Neuronal stem cell (in vitro differentiated cells): ENCODE data around the gene APOB.

Experiments
- DNase-seq: peaks from one replicate; pipeline ENCODE4 v3.0.0-alpha.2; 2013; ENCODE audit warnings: low spot score
- H2AFZ ChIP-seq: one replicate; pipeline ENCODE4 v1.6.1; 2013; ENCODE audit warnings: mild to moderate bottlenecking, low read length, inconsistent platforms
- H2AK5ac ChIP-seq: 2 replicates; pipeline ENCODE4 v1.6.1; 2013; ENCODE audit warnings: low read depth, mild to moderate bottlenecking, inconsistent platforms, low read length, moderate library complexity, mixed read lengths
- H2BK120ac ChIP-seq: 2 replicates; pipeline ENCODE4 v1.6.1; 2013; ENCODE audit warnings: low read depth, mild to moderate bottlenecking, inconsistent platforms, low read length, moderate library complexity, mixed read lengths
- H2BK12ac ChIP-seq: one replicate; pipeline ENCODE4 v1.6.1; 2013; ENCODE audit warnings: low read length, inconsistent platforms
- H2BK15ac ChIP-seq: 2 replicates; pipeline ENCODE4 v1.6.1; 2013; ENCODE audit warnings: mild to moderate bottlenecking, low read length, inconsistent platforms, mixed read lengths
- H2BK5ac ChIP-seq: one replicate; pipeline ENCODE4 v1.6.1; 2013; ENCODE audit warnings: inconsistent platforms, mild to moderate bottlenecking, low read length, moderate library complexity
- H3K14ac ChIP-seq: one replicate; pipeline ENCODE4 v1.6.1; 2013; ENCODE audit warnings: low read length, inconsistent platforms
- H3K18ac ChIP-seq: 2 replicates; pipeline ENCODE4 v1.6.1; 2013; ENCODE audit warnings: low read length, inconsistent platforms
- H3K23ac ChIP-seq: 2 replicates; pipeline ENCODE4 v1.6.1; 2013; ENCODE audit warnings: low read depth, mild to moderate bottlenecking, mixed read lengths, low read length, inconsistent platforms; ENCODE audit not compliant: poor library complexity
- H3K27ac ChIP-seq: replicated peaks from 3 replicates; pipeline ENCODE4 v1.5.1; 2013; ENCODE audit warnings: low read length, inconsistent platforms
- H3K27me3 ChIP-seq, 3 experiments: 2 replicates each; pipeline ENCODE4 v1.6.1; 2013; ENCODE audit warnings: low read length in 3 of 3, mild to moderate bottlenecking in 2 of 3, inconsistent platforms in 1 of 3, low read depth in 1 of 3, mixed read lengths in 1 of 3, moderate library complexity in 1 of 3; ENCODE audit not compliant: control insufficient read depth in 3 of 3, insufficient read depth in 3 of 3
- H3K36me3 ChIP-seq, 2 donors: replicated peaks in 1 of 2; 2 replicates each; pipeline ENCODE4 v1.6.1; 2013; ENCODE audit warnings: low read length in 2 of 2; ENCODE audit not compliant: control insufficient read depth in 2 of 2, insufficient read depth in 2 of 2
- H3K4ac ChIP-seq: 2 replicates; pipeline ENCODE4 v1.6.1; 2013; ENCODE audit warnings: inconsistent platforms, mild to moderate bottlenecking, low read length, moderate library complexity
- H3K4me1 ChIP-seq, 2 donors: 1 replicate in 1 of 2; 2 replicates in 1 of 2; pipeline ENCODE4 v1.6.1; 2013; ENCODE audit warnings: low read length in 2 of 2, low read depth in 1 of 2; ENCODE audit not compliant: control insufficient read depth in 2 of 2, insufficient read depth in 1 of 2
- H3K4me2 ChIP-seq: one replicate; pipeline ENCODE4 v1.6.1; 2013; ENCODE audit warnings: mild to moderate bottlenecking, low read length, inconsistent platforms; ENCODE audit not compliant: insufficient read depth, poor library complexity, severe bottlenecking
- H3K4me3 ChIP-seq, 2 donors: 2 replicates each; pipeline ENCODE4 v1.5.1; 2013; ENCODE audit warnings: low read length in 2 of 2, mild to moderate bottlenecking in 2 of 2, inconsistent platforms in 1 of 2, moderate library complexity in 1 of 2
- H3K79me1 ChIP-seq: one replicate; pipeline ENCODE4 v1.6.1; 2013; ENCODE audit warnings: low read depth, mild to moderate bottlenecking, inconsistent platforms, low read length, moderate library complexity
- H3K9ac ChIP-seq: one replicate; pipeline ENCODE4 v1.6.1; 2013; ENCODE audit warnings: mild to moderate bottlenecking, low read depth, low read length, inconsistent platforms; ENCODE audit not compliant: poor library complexity
- H3K9me3 ChIP-seq, 2 donors: replicated peaks in 1 of 2; 2 replicates each; pipeline versions ENCODE3 to v1.6.1; 2013; ENCODE audit warnings: low read length in 2 of 2, mild to moderate bottlenecking in 2 of 2, inconsistent platforms in 1 of 2, low read depth in 1 of 2, mixed read lengths in 1 of 2, moderate library complexity in 1 of 2; ENCODE audit not compliant: control insufficient read depth in 2 of 2, insufficient read depth in 1 of 2
- H4K8ac ChIP-seq: one replicate; pipeline ENCODE4 v1.6.1; 2013; ENCODE audit warnings: low read depth, mild to moderate bottlenecking, inconsistent platforms, low read length, moderate library complexity
- H4K91ac ChIP-seq: one replicate; pipeline ENCODE4 v1.6.1; 2013; ENCODE audit warnings: low read length, low read depth, mild to moderate bottlenecking, inconsistent platforms; ENCODE audit not compliant: poor library complexity
- WGBS, 2 donors: extraction: QIAGEN DNeasy Blood & Tissue Kit; methylation state at CpG; one replicate each; pipeline ENCODE4 v1.1.7; 2013; ENCODE audit warnings: missing lambda C conversion rate in 2 of 2, mixed read lengths in 1 of 2; ENCODE audit not compliant: insufficient read length in 2 of 2, insufficient replicate concordance in 1 of 2; ENCODE audit errors: extremely low coverage in 2 of 2; 5-methylcytosine and 5-hydroxymethylcytosine counted together

The APOB gene

GRCh38 chr2:21078296-21078695 lies 34.4 kb upstream of the APOB start:
- no peak overlapping the region for H3K23ac ChIP-seq
- H3K79me1 ChIP-seq, result no peaks in the 10 kb centered on the region
- H4K8ac ChIP-seq, result no peak overlapping the region
- H2BK12ac ChIP-seq, result no peak overlapping the region
- no peak overlapping the region for H2AK5ac ChIP-seq
- no peaks in the 10 kb centered on the region for H3K36me3 ChIP-seq
- no peak overlapping the region for H2AFZ ChIP-seq
- H3K4ac ChIP-seq, result no peak overlapping the region
- WGBS, 2 donors, result no CpG with 5 or more reads among the region's 1 CpG
- no peak overlapping the region for H3K4me3 ChIP-seq
- no peak overlapping the region for H4K91ac ChIP-seq
- no peak overlapping the region for H2BK5ac ChIP-seq
- H3K27me3 ChIP-seq, result no peaks in the 10 kb centered on the region
- no peak overlapping the region for H3K4me2 ChIP-seq
- no peak overlapping the region for H3K14ac ChIP-seq
- no peak overlapping the region for H2BK15ac ChIP-seq
- peaks cover 0 to 3% of the 10 kb centered on the region in 2 donors for H3K9me3 ChIP-seq
- no peak overlapping the region for H3K9ac ChIP-seq
- H3K18ac ChIP-seq, result no peak overlapping the region
- no peak for DNase-seq
- H3K27ac ChIP-seq, result no peak overlapping the region
- H2BK120ac ChIP-seq, result no peak overlapping the region
- no peaks in the 10 kb centered on the region for H3K4me1 ChIP-seq

DNA sequence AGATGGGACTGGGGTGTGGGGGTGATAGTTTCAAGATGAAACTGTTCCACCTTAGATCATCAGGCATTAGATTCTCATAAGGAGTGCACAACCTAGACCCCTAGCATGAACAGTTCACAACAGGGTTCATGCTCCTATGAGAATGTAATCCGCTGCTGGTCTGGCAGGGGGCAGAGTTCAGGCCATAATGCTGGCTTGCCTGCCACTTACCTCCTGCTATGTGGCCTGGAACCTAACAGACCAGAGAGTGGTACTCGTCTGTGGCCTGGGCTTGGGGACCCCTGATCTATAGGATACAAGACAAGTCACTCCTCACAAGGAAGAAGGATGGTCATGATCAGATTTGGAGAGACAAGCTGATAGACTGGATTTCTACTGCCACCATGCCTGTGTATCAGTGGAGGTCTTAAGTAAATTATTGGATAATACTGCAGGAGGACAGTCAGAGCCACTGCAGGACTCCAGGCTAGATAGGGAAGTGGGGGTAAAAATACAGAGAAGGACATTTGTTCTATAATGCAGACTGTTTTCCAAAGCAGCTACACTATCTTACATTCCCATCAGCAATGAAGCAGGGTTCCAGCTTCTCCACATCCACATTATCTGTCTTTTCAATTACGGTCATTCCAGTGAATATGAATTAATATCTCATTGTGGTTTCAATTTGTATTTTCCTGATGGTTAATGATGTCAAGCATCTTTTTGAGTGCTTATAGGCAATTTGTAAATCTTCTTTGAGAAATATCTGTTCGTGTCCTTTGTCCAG lies 28.8 kb upstream of the APOB start:
- no peak overlapping the region for H2BK15ac ChIP-seq
- no peak overlapping the region for H2BK120ac ChIP-seq

GRCh38 chr2:21070341-21071257 lies 26.7 kb upstream of the APOB start:
- Histone ChIP-seq H3K79me1 (no peaks in the 10 kb centered on the region), H3K4me3 (no peak overlapping the region), H2BK12ac (no peak overlapping the region), H3K9me3 (no peaks in the 10 kb centered on the region), H3K18ac (no peak overlapping the region), H3K4ac (no peak overlapping the region), H3K36me3 (no peaks in the 10 kb centered on the region), H2AK5ac (no peak overlapping the region), H2BK120ac (no peak overlapping the region), H3K23ac (no peak overlapping the region), H3K9ac (no peak overlapping the region), H3K27ac (no peak overlapping the region), H2BK15ac (no peak overlapping the region), H4K8ac (no peak overlapping the region), H2BK5ac (no peak overlapping the region), H2AFZ (no peak overlapping the region), H3K27me3 (no peaks in the 10 kb centered on the region), H3K4me2 (no peak overlapping the region), H4K91ac (no peak overlapping the region), H3K4me1 (peaks cover 0 to 5% of the 10 kb centered on the region in 2 donors), H3K14ac (no peak overlapping the region)
- no CpG with 5 or more reads among the region's 9 CpGs for WGBS, 2 donors
- DNase-seq, result no peak

More for the DNA sequence above, 28.8 kb upstream of the APOB start:
- Histone ChIP-seq H3K23ac (no peak overlapping the region), H3K14ac (no peak overlapping the region), H2BK12ac (no peak overlapping the region), H3K27ac (no peak overlapping the region), H3K9ac (no peak overlapping the region), H2BK5ac (no peak overlapping the region), H3K4me3 (no peak overlapping the region), H3K18ac (no peak overlapping the region), H3K4ac (no peak overlapping the region), H3K4me1 (peaks cover 0 to 5% of the 10 kb centered on the region in 2 donors), H3K9me3 (no peaks in the 10 kb centered on the region), H3K79me1 (no peaks in the 10 kb centered on the region), H3K4me2 (no peak overlapping the region), H2AK5ac (no peak overlapping the region), H3K27me3 (no peaks in the 10 kb centered on the region), H4K91ac (no peak overlapping the region), H3K36me3 (no peaks in the 10 kb centered on the region), H2AFZ (no peak overlapping the region), H4K8ac (no peak overlapping the region)
- no peak for DNase-seq
- WGBS, 2 donors, result no CpG with 5 or more reads among the region's 4 CpGs

GRCh38 chr2:21069746-21070340 lies 26.0 kb upstream of the APOB start:
- no peaks in the 10 kb centered on the region for H3K27me3 ChIP-seq
- no peak overlapping the region for H2BK120ac ChIP-seq
- no peak overlapping the region for H3K27ac ChIP-seq

More at GRCh38 chr2:21069746-21070340, 26.0 kb upstream of the APOB start:
- Histone ChIP-seq H3K23ac (no peak overlapping the region), H3K9me3 (no peaks in the 10 kb centered on the region), H2BK15ac (no peak overlapping the region), H3K18ac (no peak overlapping the region), H3K14ac (no peak overlapping the region), H2BK12ac (no peak overlapping the region), H2AFZ (no peak overlapping the region), H2BK5ac (no peak overlapping the region), H3K4ac (no peak overlapping the region), H3K4me1 (peaks cover 0 to 5% of the 10 kb centered on the region in 2 donors), H3K79me1 (no peaks in the 10 kb centered on the region), H4K8ac (no peak overlapping the region), H3K4me2 (no peak overlapping the region), H4K91ac (no peak overlapping the region), H2AK5ac (no peak overlapping the region), H3K4me3 (no peak overlapping the region), H3K9ac (no peak overlapping the region), H3K36me3 (no peaks in the 10 kb centered on the region)
- no peak for DNase-seq
- no CpG with 5 or more reads among the region's 2 CpGs for WGBS, 2 donors
